WTC11 (cell line): ENCODE results near the gene KCNJ6.

Experiments
- AFF4 ChIP-seq: sonication (generic); formaldehyde crosslinking; IDR thresholded peaks from 2 replicates; pipeline ENCODE4 v1.8.1; 2023; ENCODE audit warnings: mild to moderate bottlenecking, missing genetic modification reagents, borderline replicate concordance
- ATF1 ChIP-seq: sonication (generic); formaldehyde crosslinking; IDR thresholded peaks from 2 replicates; pipeline ENCODE4 v1.8.1; 2023; ENCODE audit warnings: mild to moderate bottlenecking, moderate library complexity, missing genetic modification reagents
- ATF6 ChIP-seq: sonication (generic); formaldehyde crosslinking; IDR thresholded peaks from 2 replicates; pipeline ENCODE4 v1.8.1; 2023; ENCODE audit warnings: mild to moderate bottlenecking, missing genetic modification reagents
- ELF4 ChIP-seq: sonication (generic); formaldehyde crosslinking; IDR thresholded peaks from 2 replicates; pipeline ENCODE4 v1.8.1; 2022; ENCODE audit warnings: low read depth, mild to moderate bottlenecking, moderate library complexity, missing genetic modification reagents
- NFATC4 ChIP-seq: fragments of 250-450 bp; sonication (Bioruptor Pico); IDR thresholded peaks from 2 replicates; pipeline ENCODE4 v1.9.0; 2021; ENCODE audit warnings: mild to moderate bottlenecking
- NR3C1 ChIP-seq: sonication (generic); formaldehyde crosslinking; conservative IDR thresholded peaks from 2 replicates; pipeline ENCODE4 v1.8.1; 2023; ENCODE audit warnings: low read depth, mild to moderate bottlenecking, missing genetic modification reagents
- SMAD3 ChIP-seq: sonication (generic); formaldehyde crosslinking; IDR thresholded peaks from 2 replicates; pipeline ENCODE4 v1.8.0; 2022; ENCODE audit warnings: missing genetic modification reagents, mild to moderate bottlenecking, borderline replicate concordance
- ZBTB43 ChIP-seq: sonication (generic); formaldehyde crosslinking; IDR thresholded peaks from 2 replicates; pipeline ENCODE4 v1.8.1; 2023; ENCODE audit warnings: mild to moderate bottlenecking, missing genetic modification reagents
- ZNF121 ChIP-seq: sonication (generic); formaldehyde crosslinking; IDR thresholded peaks from 2 replicates; pipeline ENCODE4 v1.8.0; 2023; ENCODE audit warnings: missing genetic modification reagents
- ZNF416 ChIP-seq: fragments of 250-450 bp; sonication (Bioruptor Pico); IDR thresholded peaks from 2 replicates; pipeline ENCODE4 v1.9.0; 2021; ENCODE audit warnings: mild to moderate bottlenecking, inconsistent platforms
- ZNF532 ChIP-seq: fragments of 250-450 bp; sonication (Bioruptor Pico); IDR thresholded peaks from 2 replicates; pipeline ENCODE4 v1.9.0; 2021; ENCODE audit warnings: mild to moderate bottlenecking, borderline replicate concordance
- TF ChIP-seq, protein P1 (sequence below): fragments of 200-600 bp; IDR thresholded peaks from 2 replicates; pipeline ENCODE4 v1.8.0; 2022; ENCODE audit warnings: antibody characterized with exemption
- TF ChIP-seq, protein P2 (sequence below): sonication (generic); formaldehyde crosslinking; IDR thresholded peaks from 2 replicates; pipeline ENCODE4 v1.8.1; 2023; ENCODE audit warnings: mild to moderate bottlenecking, missing genetic modification reagents, moderate library complexity
- TF ChIP-seq, protein P3 (sequence below): sonication (generic); formaldehyde crosslinking; IDR thresholded peaks from 2 replicates; pipeline ENCODE4 v1.8.1; 2022; ENCODE audit warnings: low read depth, missing genetic modification reagents, borderline replicate concordance

- TF ChIP-seq, protein P1, sequence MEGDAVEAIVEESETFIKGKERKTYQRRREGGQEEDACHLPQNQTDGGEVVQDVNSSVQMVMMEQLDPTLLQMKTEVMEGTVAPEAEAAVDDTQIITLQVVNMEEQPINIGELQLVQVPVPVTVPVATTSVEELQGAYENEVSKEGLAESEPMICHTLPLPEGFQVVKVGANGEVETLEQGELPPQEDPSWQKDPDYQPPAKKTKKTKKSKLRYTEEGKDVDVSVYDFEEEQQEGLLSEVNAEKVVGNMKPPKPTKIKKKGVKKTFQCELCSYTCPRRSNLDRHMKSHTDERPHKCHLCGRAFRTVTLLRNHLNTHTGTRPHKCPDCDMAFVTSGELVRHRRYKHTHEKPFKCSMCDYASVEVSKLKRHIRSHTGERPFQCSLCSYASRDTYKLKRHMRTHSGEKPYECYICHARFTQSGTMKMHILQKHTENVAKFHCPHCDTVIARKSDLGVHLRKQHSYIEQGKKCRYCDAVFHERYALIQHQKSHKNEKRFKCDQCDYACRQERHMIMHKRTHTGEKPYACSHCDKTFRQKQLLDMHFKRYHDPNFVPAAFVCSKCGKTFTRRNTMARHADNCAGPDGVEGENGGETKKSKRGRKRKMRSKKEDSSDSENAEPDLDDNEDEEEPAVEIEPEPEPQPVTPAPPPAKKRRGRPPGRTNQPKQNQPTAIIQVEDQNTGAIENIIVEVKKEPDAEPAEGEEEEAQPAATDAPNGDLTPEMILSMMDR = no peak
- TF ChIP-seq ZNF416 = no peak
- TF ChIP-seq ZNF121 (CRISPR knock-in tag) = no peak
- TF ChIP-seq NFATC4 (CRISPR knock-in tag) = no peak
- TF ChIP-seq, protein P2, sequence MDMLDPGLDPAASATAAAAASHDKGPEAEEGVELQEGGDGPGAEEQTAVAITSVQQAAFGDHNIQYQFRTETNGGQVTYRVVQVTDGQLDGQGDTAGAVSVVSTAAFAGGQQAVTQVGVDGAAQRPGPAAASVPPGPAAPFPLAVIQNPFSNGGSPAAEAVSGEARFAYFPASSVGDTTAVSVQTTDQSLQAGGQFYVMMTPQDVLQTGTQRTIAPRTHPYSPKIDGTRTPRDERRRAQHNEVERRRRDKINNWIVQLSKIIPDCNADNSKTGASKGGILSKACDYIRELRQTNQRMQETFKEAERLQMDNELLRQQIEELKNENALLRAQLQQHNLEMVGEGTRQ (CRISPR knock-in tag) = no peak
- no peak for TF ChIP-seq AFF4
- no peak for TF ChIP-seq ELF4 (CRISPR knock-in tag)
- TF ChIP-seq ZNF532 = no peak
- no peak for TF ChIP-seq SMAD3 (CRISPR knock-in tag)
- TF ChIP-seq NR3C1 = no peak
- TF ChIP-seq ZBTB43 (CRISPR knock-in tag) = no peak
- TF ChIP-seq, protein P3, sequence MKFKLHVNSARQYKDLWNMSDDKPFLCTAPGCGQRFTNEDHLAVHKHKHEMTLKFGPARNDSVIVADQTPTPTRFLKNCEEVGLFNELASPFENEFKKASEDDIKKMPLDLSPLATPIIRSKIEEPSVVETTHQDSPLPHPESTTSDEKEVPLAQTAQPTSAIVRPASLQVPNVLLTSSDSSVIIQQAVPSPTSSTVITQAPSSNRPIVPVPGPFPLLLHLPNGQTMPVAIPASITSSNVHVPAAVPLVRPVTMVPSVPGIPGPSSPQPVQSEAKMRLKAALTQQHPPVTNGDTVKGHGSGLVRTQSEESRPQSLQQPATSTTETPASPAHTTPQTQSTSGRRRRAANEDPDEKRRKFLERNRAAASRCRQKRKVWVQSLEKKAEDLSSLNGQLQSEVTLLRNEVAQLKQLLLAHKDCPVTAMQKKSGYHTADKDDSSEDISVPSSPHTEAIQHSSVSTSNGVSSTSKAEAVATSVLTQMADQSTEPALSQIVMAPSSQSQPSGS (CRISPR knock-in tag) = no peak
- TF ChIP-seq ATF6 (CRISPR knock-in tag) = no peak
- TF ChIP-seq ATF1 = no peak
Observed at GRCh38 chr21:37639756-37640155, 276.5 kb downstream of the KCNJ6 start.
